Upper lobe of left lung (tissue), 6 donors: ENCODE data around the gene TMEM135. TPM values are rescaled to one million over a fixed set of nuclear protein-coding genes. Genes with fewer than 3 reads are reported as not detected.

ENCODE experiments used
- ATAC-seq, 2 donors: fragments of 200-7000 bp; cut with Tn5 transposase; one replicate each; pipeline ENCODE4 v1.9.1; 2022; ENCODE audit warnings: mild to moderate bottlenecking in 2 of 2, moderate library complexity in 2 of 2; ENCODE audit not compliant: low FRiP score in 2 of 2
- DNase-seq, 2 donors: peaks; one replicate each; pipeline ENCODE4 v3.0.0-alpha.2; 2019 to 2020
- H3K27ac ChIP-seq, 4 donors: fragments of 200-600 bp; sonication (generic); one replicate each; pipeline ENCODE4 v1.5.1; 2016 to 2019
- H3K27me3 ChIP-seq, 4 donors: fragments of 200-600 bp; sonication (generic); one replicate each; pipeline ENCODE4 v1.5.1; 2017 to 2019
- H3K36me3 ChIP-seq, 4 donors: fragments of 200-600 bp; sonication (generic); one replicate each; pipeline ENCODE4 v1.5.1; 2016 to 2019
- H3K4me1 ChIP-seq, 4 donors: fragments of 200-600 bp; sonication (generic); one replicate each; pipeline ENCODE4 v1.5.1; 2018 to 2019
- H3K4me3 ChIP-seq, 4 donors: fragments of 200-600 bp; sonication (generic); one replicate each; pipeline ENCODE4 v1.5.1; 2017 to 2019; ENCODE audit warnings: mild to moderate bottlenecking in 2 of 4, moderate library complexity in 1 of 4
- H3K9me3 ChIP-seq, 4 donors: fragments of 200-600 bp; sonication (generic); one replicate each; pipeline ENCODE4 v1.5.1; 2018 to 2019
- CTCF ChIP-seq, 6 experiments: fragments of 450-650 bp in 4 of 6; fragments of 200-600 bp in 2 of 6; sonication (generic) in 2 of 6; IDR thresholded peaks; one replicate each; pipeline ENCODE4 v1.5.1; 2016 to 2019; ENCODE audit warnings: antibody characterized with exemption in 6 of 6
- EP300 ChIP-seq, 4 donors: sonication (generic); formaldehyde crosslinking; IDR thresholded peaks; one replicate each; pipeline ENCODE4 v1.5.1; 2017; ENCODE audit warnings: antibody characterized with exemption in 4 of 4, control low read depth in 2 of 4
- POLR2A ChIP-seq, 4 donors: fragments of 450-650 bp; IDR thresholded peaks; one replicate each; pipeline ENCODE4 v1.5.1; 2016 to 2017; ENCODE audit warnings: antibody characterized with exemption in 4 of 4, mild to moderate bottlenecking in 2 of 4
- POLR2AphosphoS5 ChIP-seq, 2 donors: sonication (generic); formaldehyde crosslinking; IDR thresholded peaks; one replicate each; pipeline ENCODE4 v1.5.1; 2017; ENCODE audit warnings: antibody characterized with exemption in 2 of 2
- WGBS, 2 donors: methylation state at CpG; one replicate each; pipeline ENCODE4 v1.1.5; 2017 to 2018; 5-methylcytosine and 5-hydroxymethylcytosine counted together
- total RNA-seq, 6 donors: library from RNA; depleted of rRNA in 4 of 6; stranded (reverse); fragments of >200 nt in 4 of 6; gene quantifications; one replicate each; pipeline versions ENCODE4 v1.1.0 to v1.2.1, GENCODE V29; 2016 to 2021
- donor health status: DM: no; HTN: no; CAD: no; lungs with moderate emphysema.
- donor health status: DM: no; HTN: yes; CAD: no; lungs with severe emphysema.

Gene TMEM135
- total RNA-seq, 6 donors from 2014 or later: 12.6 to 33.5 (median 19.1) TPM

- 56 to 83% methylated on average over 3 of the region's 3 CpGs for WGBS, 2 donors
- DNase-seq (no peak), ATAC-seq (no peak)
- no peak for TF ChIP-seq CTCF (IDR thresholded peaks at IDR 0.05)
- no peak for TF ChIP-seq POLR2AphosphoS5 (IDR thresholded peaks at IDR 0.05)
- no peak for TF ChIP-seq POLR2A (IDR thresholded peaks at IDR 0.05)
- Histone ChIP-seq H3K9me3 (no peaks in the 10 kb centered on the region), H3K4me3 (no peak overlapping the region), H3K4me1 (no peaks in the 10 kb centered on the region), H3K36me3 (peaks cover 3 to 42% (median 14%) of the 10 kb centered on the region in 4 donors), H3K27ac (no peak overlapping the region), H3K27me3 (no peaks in the 10 kb centered on the region)
Measured at GRCh38 chr11:87072787-87073186, 35.1 kb downstream of the TMEM135 start.

- Histone ChIP-seq H3K27ac (no peak overlapping the region), H3K9me3 (no peaks in the 10 kb centered on the region), H3K36me3 (peaks cover 3 to 32% (median 14%) of the 10 kb centered on the region in 4 donors), H3K4me3 (no peak overlapping the region), H3K27me3 (no peaks in the 10 kb centered on the region), H3K4me1 (peaks cover 0 to 4% (median 0%) of the 10 kb centered on the region in 4 donors)
- no peak for TF ChIP-seq POLR2AphosphoS5 (IDR thresholded peaks at IDR 0.05)
- no peak for TF ChIP-seq EP300 (IDR thresholded peaks at IDR 0.05)
- no peak for TF ChIP-seq CTCF (IDR thresholded peaks at IDR 0.05)
- no peak for TF ChIP-seq POLR2A (IDR thresholded peaks at IDR 0.05)
- 60 to 80% methylated on average over 3 of the region's 3 CpGs for WGBS, 2 donors
- ATAC-seq (no peak), DNase-seq (no peak)
Measured at GRCh38 chr11:87076260-87076783, 38.6 kb downstream of the TMEM135 start.

- H3K27me3 ChIP-seq: no peaks in the 10 kb centered on the region
- H3K36me3 ChIP-seq: peaks cover 3 to 32% (median 14%) of the 10 kb centered on the region in 4 donors
- 83 to 90% methylated on average over 3 of the region's 3 CpGs for WGBS, 2 donors
- H3K4me3 ChIP-seq: no peak overlapping the region
- no peak for DNase-seq
- H3K4me1 ChIP-seq: peaks cover 0 to 7% (median 0%) of the 10 kb centered on the region in 4 donors
- TF ChIP-seq EP300 (IDR thresholded peaks at IDR 0.05) (no peak), POLR2A (IDR thresholded peaks at IDR 0.05) (no peak), CTCF (IDR thresholded peaks at IDR 0.05) (no peak), POLR2AphosphoS5 (IDR thresholded peaks at IDR 0.05) (no peak)
- no peaks in the 10 kb centered on the region for H3K9me3 ChIP-seq
- ATAC-seq: no peak
- H3K27ac ChIP-seq: no peak overlapping the region
Measured at GRCh38 chr11:87076874-87077429, 39.2 kb downstream of the TMEM135 start.

- no peaks in the 10 kb centered on the region for H3K27me3 ChIP-seq
- 28 to 34% methylated on average over 3 of the region's 3 CpGs for WGBS, 2 donors
- TF ChIP-seq CTCF (IDR thresholded peaks at IDR 0.05) (no peak), EP300 (IDR thresholded peaks at IDR 0.05) (no peak), POLR2A (IDR thresholded peaks at IDR 0.05) (no peak), POLR2AphosphoS5 (IDR thresholded peaks at IDR 0.05) (no peak)
- peaks cover 0 to 8% (median 3%) of the 10 kb centered on the region in 4 donors for H3K4me1 ChIP-seq
- no peak for ATAC-seq
- H3K4me3 ChIP-seq: peak overlapping the region in 1 of 4 donors; percentile 17
- no peaks in the 10 kb centered on the region for H3K9me3 ChIP-seq
- DNase-seq: no peak
- H3K36me3 ChIP-seq: peaks cover 0 to 9% (median under 1%) of the 10 kb centered on the region in 4 donors
- H3K27ac ChIP-seq: no peak overlapping the region
Measured at GRCh38 chr11:87081358-87081757, 43.6 kb downstream of the TMEM135 start.

- no peak overlapping the region for H3K27ac ChIP-seq
- no peak for TF ChIP-seq POLR2AphosphoS5 (IDR thresholded peaks at IDR 0.05)
- no peak for TF ChIP-seq EP300 (IDR thresholded peaks at IDR 0.05)
- TF ChIP-seq POLR2A (IDR thresholded peaks at IDR 0.05): no peak
- TF ChIP-seq CTCF (IDR thresholded peaks at IDR 0.05): no peak
- peaks cover 0 to 8% (median 3%) of the 10 kb centered on the region in 4 donors for H3K4me1 ChIP-seq
- no peaks in the 10 kb centered on the region for H3K9me3 ChIP-seq
- DNase-seq (no peak), ATAC-seq (no peak)
- H3K4me3 ChIP-seq: no peak overlapping the region
- no peaks in the 10 kb centered on the region for H3K36me3 ChIP-seq
- WGBS, 2 donors: 53 to 60% methylated on average over 3 of the region's 3 CpGs
- no peaks in the 10 kb centered on the region for H3K27me3 ChIP-seq
Measured at GRCh38 chr11:87082590-87082989, 44.9 kb downstream of the TMEM135 start.
